CD4-positive, alpha-beta T cell treated with Interleukin-15 for 4 hours (primary cell): Measurements from ENCODE around the gene BRIP1.
A peak's percentile ranks its signal among the peaks of the same experiment; 100 is the strongest.

Experiments
- DNase-seq: peaks from one replicate; pipeline ENCODE4 v3.0.0-alpha.2; 2020; ENCODE audit warnings: low spot score

Gene BRIP1

GRCh38 chr17:61662186-61662585 is 201.1 kb downstream of the BRIP1 start:
- no peak for DNase-seq

- DNase-seq: no peak
Observed at GRCh38 chr17:61660746-61661485, 202.4 kb downstream of the BRIP1 start.

GRCh38 chr17:61659437-61659836 is 203.9 kb downstream of the BRIP1 start:
- no peak for DNase-seq

- no peak for DNase-seq
Observed at GRCh38 chr17:61658183-61658582, 205.1 kb downstream of the BRIP1 start.

- DNase-seq: no peak
Observed at GRCh38 chr17:61657338-61657737, 206.0 kb downstream of the BRIP1 start.

- no peak for DNase-seq
Observed at GRCh38 chr17:61656721-61657217, 206.6 kb downstream of the BRIP1 start.

GRCh38 chr17:61650749-61651148 is 212.6 kb downstream of the BRIP1 start:
- DNase-seq: no peak

- DNase-seq: no peak
Observed at GRCh38 chr17:61648587-61648986, 214.7 kb downstream of the BRIP1 start.

GRCh38 chr17:61647047-61647446 is 216.3 kb downstream of the BRIP1 start:
- no peak for DNase-seq

- no peak for DNase-seq
Observed at GRCh38 chr17:61646482-61646881, 216.8 kb downstream of the BRIP1 start.

- no peak for DNase-seq
Observed at GRCh38 chr17:61645920-61646319, 217.4 kb downstream of the BRIP1 start.

- no peak for DNase-seq
Observed at GRCh38 chr17:61644800-61645774, 218.2 kb downstream of the BRIP1 start.

- DNase-seq: no peak
Observed at GRCh38 chr17:61642768-61643167, 220.6 kb downstream of the BRIP1 start.

GRCh38 chr17:61641715-61642114 is 221.6 kb downstream of the BRIP1 start:
- no peak for DNase-seq

- DNase-seq: no peak
Observed at GRCh38 chr17:61641084-61641483, 222.2 kb downstream of the BRIP1 start.

GRCh38 chr17:61639818-61640217 is 223.5 kb downstream of the BRIP1 start:
- DNase-seq: no peak

GRCh38 chr17:61638087-61638486 is 225.2 kb downstream of the BRIP1 start:
- DNase-seq: no peak

- DNase-seq: peak; percentile 64
Observed at GRCh38 chr17:61635913-61636432, 227.4 kb downstream of the BRIP1 start.

GRCh38 chr17:61634942-61635538 is 228.3 kb downstream of the BRIP1 start:
- no peak for DNase-seq

GRCh38 chr17:61634011-61634539 is 229.3 kb downstream of the BRIP1 start:
- no peak for DNase-seq

- DNase-seq: no peak
Observed at GRCh38 chr17:61632826-61633225, 230.5 kb downstream of the BRIP1 start.

GRCh38 chr17:61631800-61632199 is 231.5 kb downstream of the BRIP1 start:
- DNase-seq: no peak
